ENCODE results near the gene RAP1GDS1. TPM values are rescaled to one million over a fixed set of nuclear protein-coding genes. Genes with fewer than 3 reads are reported as not detected.

The RAP1GDS1 gene
- total and polyA plus RNA-seq, 2 of the 13 experiments (the other 11 are each of a cell fraction or from before 2014, with no cell fraction given) = 19.3 to 42.5 TPM

- Histone ChIP-seq H3K4me2 (ENCODE audit: low read depth, low read length) (peak overlapping the region; percentile 31), H3K79me2 (ENCODE audit: insufficient read depth, low read length) (no peaks in the 10 kb centered on the region), H3K9me3 (ENCODE audit: low read length) (no peaks in the 10 kb centered on the region), H2AFZ (ENCODE audit: low read length) (no peak overlapping the region), H3K27me3 (ENCODE audit: control insufficient read depth in 1 of 2, insufficient read depth in 2 of 2, low read length in 2 of 2) (0 out of 5 replicates have a peak, but pooled peaks cover 0 to 5% of the 10 kb centered on the region in 2 experiments), H3K4me1 (ENCODE audit: insufficient read depth, low read length) (0 out of 2 replicates have a peak, but pooled peaks cover 6% of the 10 kb centered on the region), H3K4me3 (replicated peaks in 1 of 3; ENCODE audit: insufficient read depth in 1 of 3, low read depth in 2 of 3, low read length in 3 of 3) (no peak overlapping the region; a peak in 1 of 6 replicates), H4K20me1 (ENCODE audit: insufficient read depth, low read length) (no peaks in the 10 kb centered on the region), H3K36me3 (replicated peaks in 1 of 2; ENCODE audit: control insufficient read depth in 1 of 2, insufficient read depth in 2 of 2, low read length in 2 of 2) (no peaks in the 10 kb centered on the region), H3K27ac (ENCODE audit: extremely low read length, insufficient read depth, low read length) (no peak overlapping the region), H3K9ac (ENCODE audit: insufficient read depth, low read depth, low read length) (no peak overlapping the region)
- FAIRE-seq (no peak), DNase-seq (ENCODE audit: low spot score) (peak; percentile 10), ATAC-seq (no peak)
- intact Hi-C loops (cut with micrococcal nuclease; ENCODE audit: unreplicated experiment) (no loop called here), in situ Hi-C loops (cut with HindIII; ENCODE audit: extremely low pct_ligation_motif_present, low pct_unique_long_range_greater_than_20kb) (no loop called here)
- 4% methylated on average over 7 of the region's 7 CpGs for WGBS (ENCODE audit: low lambda C conversion rate)
- CTCF ChIA-PET (ENCODE audit: low intra/inter-chr PET ratio, low total read pairs) = no interaction called here
- POLR2A ChIA-PET = no interaction called here
- BruUV-seq (replicated peaks) = no TSS peak
- TF ChIP-seq ZXDC (CRISPR knock-in tag; IDR thresholded peaks at IDR 0.05) = no peak
- no peak for TF ChIP-seq ZNF256 (CRISPR knock-in tag; conservative IDR thresholded peaks at IDR 0.05)
- TF ChIP-seq HOXA9 (CRISPR knock-in tag; IDR thresholded peaks at IDR 0.05; ENCODE audit: borderline replicate concordance) = no peak
- TF ChIP-seq ZNF446 (CRISPR knock-in tag; IDR thresholded peaks at IDR 0.05) = no peak
- TF ChIP-seq BCL3 (CRISPR knock-in tag; IDR thresholded peaks at IDR 0.05) = no peak
- TF ChIP-seq U2AF2 (IDR thresholded peaks at IDR 0.05; ENCODE audit: low read depth, low read length) = no peak
- TF ChIP-seq PITX1 (CRISPR knock-in tag; IDR thresholded peaks at IDR 0.05) = no peak
- no peak for TF ChIP-seq CBX2 (IDR thresholded peaks at IDR 0.05; ENCODE audit: low read depth, low read length)
- no peak for TF ChIP-seq CBX2 (CRISPR knock-in tag; IDR thresholded peaks at IDR 0.05; ENCODE audit: low read depth)
- TF ChIP-seq RELA (CRISPR knock-in tag; IDR thresholded peaks at IDR 0.05) = no peak
- no peak for TF ChIP-seq NR0B2 (CRISPR knock-in tag; IDR thresholded peaks at IDR 0.05)
- no peak for TF ChIP-seq ZNF407 (CRISPR knock-in tag; IDR thresholded peaks at IDR 0.05; ENCODE audit: not compliant biosample characterization)
Measured at GRCh38 chr4:98485816-98486345, 224.7 kb downstream of the RAP1GDS1 start.

Data from HepG2 (cell line).